NK-92 (cell line): ENCODE results near the gene RBM34.

Source experiments
- DNase-seq: peaks from one replicate; lab custom pipeline; 2025; ENCODE audit not compliant: unreplicated experiment; lab: John Stamatoyannopoulos, UW

Gene RBM34

GRCh38 chr1:235156740-235157139, 4.3 kb downstream of the RBM34 start:
- DNase-seq = no peak

GRCh38 chr1:235156265-235156664, 4.8 kb downstream of the RBM34 start:
- no peak for DNase-seq

- DNase-seq = no peak
Measured at GRCh38 chr1:235152235-235152634, 8.8 kb downstream of the RBM34 start.

GRCh38 chr1:235151033-235151432, 10.0 kb downstream of the RBM34 start:
- no peak for DNase-seq

GRCh38 chr1:235149824-235150223, 11.2 kb downstream of the RBM34 start:
- DNase-seq = no peak

GRCh38 chr1:235147269-235147668, 13.8 kb downstream of the RBM34 start:
- DNase-seq = no peak

- DNase-seq = no peak
Measured at GRCh38 chr1:235145639-235146038, 15.4 kb downstream of the RBM34 start.

- no peak for DNase-seq
Measured at GRCh38 chr1:235142991-235143390, 18.1 kb downstream of the RBM34 start.

GRCh38 chr1:235139315-235139714, 21.7 kb downstream of the RBM34 start:
- no peak for DNase-seq

GRCh38 chr1:235138821-235139220, 22.2 kb downstream of the RBM34 start:
- no peak for DNase-seq

GRCh38 chr1:235136111-235136510, 24.9 kb downstream of the RBM34 start:
- no peak for DNase-seq

- DNase-seq = no peak
Measured at GRCh38 chr1:235134171-235134570, 26.9 kb downstream of the RBM34 start.

GRCh38 chr1:235133086-235133485, 28.0 kb downstream of the RBM34 start:
- DNase-seq = no peak

- no peak for DNase-seq
Measured at GRCh38 chr1:235131961-235132360, 29.1 kb downstream of the RBM34 start.

- no peak for DNase-seq
Measured at GRCh38 chr1:235130766-235131270, 30.2 kb downstream of the RBM34 start.

- no peak for DNase-seq
Measured at GRCh38 chr1:235129774-235130570, 31.1 kb downstream of the RBM34 start.

- DNase-seq = peak; percentile 78
Measured at GRCh38 chr1:235128456-235129328, 32.4 kb downstream of the RBM34 start, which contains the start of gene TOMM20. Gene TOMM20 (minus strand): TSS chr1:235128837. CDS start chr1:235128715, 122 bp downstream.

GRCh38 chr1:235127732-235128455, 33.2 kb downstream of the RBM34 start:
- DNase-seq = no peak

- DNase-seq = no peak
Measured at GRCh38 chr1:235127203-235127602, 33.8 kb downstream of the RBM34 start.

GRCh38 chr1:235124665-235125064, 36.4 kb downstream of the RBM34 start:
- no peak for DNase-seq

GRCh38 chr1:235124111-235124510, 36.9 kb downstream of the RBM34 start:
- DNase-seq = no peak
